ENCODE results near the gene MCRS1. TPM values are rescaled to one million over a fixed set of nuclear protein-coding genes. Genes with fewer than 3 reads are reported as not detected.
"Not testable (repeated sequence)": the region's sequence is repeated elsewhere in the genome, so short reads cannot be mapped to it uniquely, and the experiment has no call there.

The MCRS1 gene
- 10 to 100 TPM; 53.4 to 77.4 (median 63.1) TPM for polyA plus RNA-seq
- long read RNA-seq, donor 1, transcript MCRS1-201 (15 exons, 1,928 nt), result major isoform, 25 of 27 reads
- long read RNA-seq, donor 1, partial matches to known transcripts, result 0 of 27 reads
- long read RNA-seq, donor 1, other reads (novel, unspliced or antisense), result 0 of 27 reads
- long read RNA-seq, donor 2, partial matches to known transcripts, result 0 of 4 reads
- long read RNA-seq, donor 2, other reads (novel, unspliced or antisense), result 0 of 4 reads
- long read RNA-seq, donor 3, transcript MCRS1-201 (15 exons, 1,928 nt), result major isoform, 6 of 7 reads
- long read RNA-seq, donor 3, partial matches to known transcripts, result 0 of 7 reads
- long read RNA-seq, donor 3, other reads (novel, unspliced or antisense), result 0 of 7 reads
- long read RNA-seq, donor 4, result 0 reads
- long read RNA-seq, donor 5, partial matches to known transcripts, result 0 of 5 reads
- long read RNA-seq, donor 5, other reads (novel, unspliced or antisense), result 0 of 5 reads
- long read RNA-seq, donor 6, transcript MCRS1-201 (15 exons, 1,928 nt), result major isoform, 10 of 11 reads
- long read RNA-seq, donor 6, partial matches to known transcripts, result 0 of 11 reads
- long read RNA-seq, donor 6, other reads (novel, unspliced or antisense), result 0 of 11 reads
- long read RNA-seq, donor 7, result 0 reads
- long read RNA-seq, donor 8, result 0 reads
- long read RNA-seq, donor 9, partial matches to known transcripts, result 0 of 2 reads
- long read RNA-seq, donor 9, other reads (novel, unspliced or antisense), result 0 of 2 reads
- long read RNA-seq, donor 10, transcript MCRS1-201 (15 exons, 1,928 nt), result major isoform, 8 of 9 reads
- long read RNA-seq, donor 10, partial matches to known transcripts, result 0 of 9 reads
- long read RNA-seq, donor 10, other reads (novel, unspliced or antisense), result 0 of 9 reads

DNA sequence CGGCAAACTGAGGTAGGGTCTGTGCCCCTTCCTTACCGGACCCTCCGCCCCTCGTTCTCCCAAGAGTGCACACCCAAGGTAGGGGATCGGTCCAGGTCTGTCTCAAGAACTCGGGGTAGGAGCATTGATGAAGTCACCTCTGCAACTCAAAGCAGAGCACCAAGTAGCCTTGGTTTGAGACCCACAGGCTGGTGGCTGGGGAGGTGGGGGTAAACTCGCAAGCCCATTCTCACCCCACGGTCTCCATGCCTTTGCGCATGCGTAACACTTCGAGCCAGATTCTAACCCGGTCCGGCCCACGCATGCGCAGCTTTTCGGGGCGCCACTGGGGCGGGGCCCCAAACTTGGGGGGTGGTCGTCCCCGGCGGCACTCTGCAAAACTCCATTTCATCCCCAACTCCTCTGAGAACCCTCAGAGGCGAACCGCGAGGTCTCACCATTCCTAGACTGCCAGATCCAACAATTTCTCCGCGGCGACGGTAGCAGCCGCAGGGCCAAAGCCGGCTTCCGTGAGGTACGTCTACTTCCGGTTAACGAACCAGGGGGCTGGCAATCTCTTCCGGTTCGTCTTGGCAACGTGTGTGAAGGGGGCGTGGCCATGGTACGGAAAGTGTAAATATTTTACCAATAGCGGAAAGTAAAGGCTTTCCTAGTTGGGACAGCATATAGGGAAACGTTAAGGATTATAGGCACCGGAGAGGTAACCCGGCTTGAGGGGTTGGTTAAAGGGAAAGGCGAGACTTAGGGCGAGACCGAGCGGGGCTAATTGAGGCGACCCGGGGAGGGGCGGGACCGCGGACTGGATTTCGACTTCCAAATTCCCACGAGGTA, at the start of gene MCRS1:
Gene MCRS1 (minus strand): TSS at position 532 of the 831 bp plus-strand sequence. CDS start 1,411 bp downstream, outside the sequence.
- peak within 1 kb of the TSS; percentile 79 to 82 (median 80) for H3K4me3 ChIP-seq (ENCODE audit: low read depth in 1 of 3, low read length in 3 of 3)
- H3K27ac ChIP-seq (ENCODE audit: low read depth in 1 of 3, low read length in 2 of 3), result peak within 1 kb of the TSS; percentile 83 to 96 (median 83)
- peaks cover 0 to 9% (median 5%) of the 10 kb centered on the region in 3 donors for H3K4me1 ChIP-seq (ENCODE audit: control insufficient read depth in 3 of 3, insufficient read depth in 2 of 3, low read depth in 1 of 3, low read length in 2 of 3)
- H3K9me3 ChIP-seq (ENCODE audit: control insufficient read depth in 2 of 2, insufficient read depth in 1 of 2, low read depth in 1 of 2, low read length in 1 of 2), result no peaks in the 10 kb centered on the region
- no peaks in the 10 kb centered on the region for H3K27me3 ChIP-seq (ENCODE audit: control insufficient read depth in 3 of 3, insufficient read depth in 3 of 3, low read length in 3 of 3)
- FAIRE-seq (no peak), DNase-seq (peak; percentile 95 to 96)
- H3K36me3 ChIP-seq (ENCODE audit: control insufficient read depth in 3 of 3, insufficient read depth in 2 of 3, low read depth in 1 of 3, low read length in 3 of 3), result peaks cover 6 to 39% (median 11%) of the 10 kb centered on the region in 3 donors
- 0 to 1% (median 1%) methylated on average over 54 of the region's 54 CpGs for WGBS, 3 donors

GRCh38 chr12:49616533-49617219, 48.7 kb upstream of the MCRS1 start:
- FAIRE-seq, result no peak
- no peak for DNase-seq
- no peak overlapping the region for H3K4me3 ChIP-seq (ENCODE audit: low read depth in 1 of 3, low read length in 3 of 3)
- H3K27ac ChIP-seq (ENCODE audit: low read depth in 1 of 3, low read length in 2 of 3), result no peak overlapping the region
- H3K4me1 ChIP-seq (ENCODE audit: control insufficient read depth in 3 of 3, insufficient read depth in 2 of 3, low read depth in 1 of 3, low read length in 2 of 3), result peaks cover 2% of the 10 kb centered on the region in 3 donors
- H3K36me3 ChIP-seq (ENCODE audit: control insufficient read depth in 3 of 3, insufficient read depth in 2 of 3, low read depth in 1 of 3, low read length in 3 of 3), result no peaks in the 10 kb centered on the region
- peaks cover 0 to 12% (median 0%) of the 10 kb centered on the region in 3 donors for H3K27me3 ChIP-seq (ENCODE audit: control insufficient read depth in 3 of 3, insufficient read depth in 3 of 3, low read length in 3 of 3)
- WGBS, 3 donors, result 23 to 43% (median 32%) methylated on average over 5 of the region's 5 CpGs
- peaks cover 0 to 10% of the 10 kb centered on the region in 2 donors for H3K9me3 ChIP-seq (ENCODE audit: control insufficient read depth in 2 of 2, insufficient read depth in 1 of 2, low read depth in 1 of 2, low read length in 1 of 2)

DNA sequence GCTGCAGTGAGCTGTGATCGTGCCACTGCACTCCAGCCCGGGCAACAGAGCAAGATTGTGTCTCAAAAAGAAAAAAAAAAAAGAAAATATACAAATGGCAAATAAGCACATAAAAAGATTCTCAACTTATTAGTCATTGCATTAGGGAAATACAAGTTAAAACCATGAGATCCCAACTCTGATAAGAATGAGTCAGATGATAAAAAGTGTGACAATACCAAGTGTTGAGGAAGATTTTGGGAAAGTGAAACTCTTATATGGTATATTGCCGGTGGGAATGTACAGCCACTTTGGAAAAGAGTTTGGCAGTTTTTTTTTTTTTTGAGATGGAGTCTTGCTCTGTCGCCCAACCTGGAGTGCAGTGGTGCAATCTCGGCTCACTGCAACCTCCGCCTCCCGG, 47.8 kb upstream of the MCRS1 start:
- peaks cover 0 to 17% of the 10 kb centered on the region in 2 donors for H3K9me3 ChIP-seq (ENCODE audit: control insufficient read depth in 2 of 2, insufficient read depth in 1 of 2, low read depth in 1 of 2, low read length in 1 of 2)
- FAIRE-seq (no peak), DNase-seq (no peak)
- no peak overlapping the region for H3K4me3 ChIP-seq (ENCODE audit: low read depth in 1 of 3, low read length in 3 of 3)
- WGBS, 3 donors, result 90 to 97% (median 92%) methylated on average over 5 to 7 of the region's 7 CpGs
- H3K27me3 ChIP-seq (ENCODE audit: control insufficient read depth in 3 of 3, insufficient read depth in 3 of 3, low read length in 3 of 3), result peaks cover 0 to 12% (median 0%) of the 10 kb centered on the region in 3 donors
- H3K36me3 ChIP-seq (ENCODE audit: control insufficient read depth in 3 of 3, insufficient read depth in 2 of 3, low read depth in 1 of 3, low read length in 3 of 3), result no peaks in the 10 kb centered on the region
- H3K4me1 ChIP-seq (ENCODE audit: control insufficient read depth in 3 of 3, insufficient read depth in 2 of 3, low read depth in 1 of 3, low read length in 2 of 3), result no peaks in the 10 kb centered on the region
- no peak overlapping the region for H3K27ac ChIP-seq (ENCODE audit: low read depth in 1 of 3, low read length in 2 of 3)

DNA sequence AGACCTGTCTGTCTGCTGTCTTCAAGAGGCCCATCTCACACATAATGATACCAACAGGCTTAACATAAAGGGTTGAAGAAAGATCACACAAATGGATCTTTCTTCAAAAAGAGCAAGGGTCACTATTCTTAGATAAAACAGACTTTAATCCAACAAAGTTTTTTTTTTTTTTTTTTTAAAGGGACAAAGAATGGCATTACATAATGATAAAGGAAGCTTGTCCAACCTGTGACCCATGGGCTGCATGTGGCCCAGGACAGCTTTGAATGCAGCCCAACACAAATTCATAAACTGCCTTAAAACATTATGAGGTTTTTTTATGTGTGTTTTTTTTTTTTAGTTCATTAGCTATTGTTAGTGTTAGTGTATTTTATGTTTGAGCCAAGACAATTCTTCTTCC, 44.3 kb upstream of the MCRS1 start:
- Histone ChIP-seq H3K4me1 (ENCODE audit: control insufficient read depth in 3 of 3, insufficient read depth in 2 of 3, low read depth in 1 of 3, low read length in 2 of 3) (no peaks in the 10 kb centered on the region), H3K36me3 (ENCODE audit: control insufficient read depth in 3 of 3, insufficient read depth in 2 of 3, low read depth in 1 of 3, low read length in 3 of 3) (no peaks in the 10 kb centered on the region), H3K27ac (ENCODE audit: low read depth in 1 of 3, low read length in 2 of 3) (no peak overlapping the region), H3K4me3 (ENCODE audit: low read depth in 1 of 3, low read length in 3 of 3) (no peak overlapping the region), H3K9me3 (ENCODE audit: control insufficient read depth in 2 of 2, insufficient read depth in 1 of 2, low read depth in 1 of 2, low read length in 1 of 2) (peaks cover 0 to 34% of the 10 kb centered on the region in 2 donors), H3K27me3 (ENCODE audit: control insufficient read depth in 3 of 3, insufficient read depth in 3 of 3, low read length in 3 of 3) (peaks cover 0 to 2% (median 0%) of the 10 kb centered on the region in 3 donors)
- DNase-seq, result no peak
- FAIRE-seq, result no peak

DNA sequence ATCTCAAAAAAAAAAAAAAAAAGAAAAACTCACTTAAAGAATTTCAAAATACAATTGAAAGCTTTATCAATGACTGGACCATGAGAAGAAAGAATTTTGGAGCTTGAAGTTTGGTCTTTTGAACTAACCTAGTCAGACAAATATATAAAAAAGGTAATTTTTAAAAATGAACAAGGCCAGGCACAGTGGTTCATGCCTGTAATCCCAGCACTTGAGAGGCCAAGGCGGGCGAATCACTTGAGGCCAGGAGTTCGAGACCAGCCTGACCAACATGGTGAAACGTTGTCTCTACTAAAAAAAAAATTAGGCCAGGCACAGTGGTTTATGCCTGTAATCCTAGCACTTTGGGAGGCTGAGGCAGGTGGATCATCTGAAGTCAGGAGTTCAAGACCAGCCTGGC, 42.8 kb upstream of the MCRS1 start:
- H3K27me3 ChIP-seq (ENCODE audit: control insufficient read depth in 3 of 3, insufficient read depth in 3 of 3, low read length in 3 of 3); DNase-seq; FAIRE-seq; H3K27ac ChIP-seq (ENCODE audit: low read depth in 1 of 3, low read length in 2 of 3); H3K4me1 ChIP-seq (ENCODE audit: control insufficient read depth in 3 of 3, insufficient read depth in 2 of 3, low read depth in 1 of 3, low read length in 2 of 3); H3K4me3 ChIP-seq (ENCODE audit: low read depth in 1 of 3, low read length in 3 of 3); H3K36me3 ChIP-seq (ENCODE audit: control insufficient read depth in 3 of 3, insufficient read depth in 2 of 3, low read depth in 1 of 3, low read length in 3 of 3): not testable (repeated sequence)
- 93 to 97% (median 94%) methylated on average over 4 of the region's 4 CpGs for WGBS, 3 donors
- peaks cover 0 to 34% of the 10 kb centered on the region in 2 donors for H3K9me3 ChIP-seq (ENCODE audit: control insufficient read depth in 2 of 2, insufficient read depth in 1 of 2, low read depth in 1 of 2, low read length in 1 of 2)

- Histone ChIP-seq H3K27ac (ENCODE audit: low read depth in 1 of 3, low read length in 2 of 3) (no peak overlapping the region), H3K27me3 (ENCODE audit: control insufficient read depth in 3 of 3, insufficient read depth in 3 of 3, low read length in 3 of 3) (no peaks in the 10 kb centered on the region), H3K4me1 (ENCODE audit: control insufficient read depth in 3 of 3, insufficient read depth in 2 of 3, low read depth in 1 of 3, low read length in 2 of 3) (no peaks in the 10 kb centered on the region), H3K4me3 (ENCODE audit: low read depth in 1 of 3, low read length in 3 of 3) (no peak overlapping the region), H3K36me3 (ENCODE audit: control insufficient read depth in 3 of 3, insufficient read depth in 2 of 3, low read depth in 1 of 3, low read length in 3 of 3) (no peaks in the 10 kb centered on the region), H3K9me3 (ENCODE audit: control insufficient read depth in 2 of 2, insufficient read depth in 1 of 2, low read depth in 1 of 2, low read length in 1 of 2) (peaks cover 0 to 29% of the 10 kb centered on the region in 2 donors)
- WGBS, 3 donors, result 63 to 81% (median 73%) methylated on average over 1 of the region's 1 CpG
- FAIRE-seq (no peak), DNase-seq (no peak)
These were observed 41.9 kb upstream of the MCRS1 start for GRCh38 chr12:49609875-49610154.

DNA sequence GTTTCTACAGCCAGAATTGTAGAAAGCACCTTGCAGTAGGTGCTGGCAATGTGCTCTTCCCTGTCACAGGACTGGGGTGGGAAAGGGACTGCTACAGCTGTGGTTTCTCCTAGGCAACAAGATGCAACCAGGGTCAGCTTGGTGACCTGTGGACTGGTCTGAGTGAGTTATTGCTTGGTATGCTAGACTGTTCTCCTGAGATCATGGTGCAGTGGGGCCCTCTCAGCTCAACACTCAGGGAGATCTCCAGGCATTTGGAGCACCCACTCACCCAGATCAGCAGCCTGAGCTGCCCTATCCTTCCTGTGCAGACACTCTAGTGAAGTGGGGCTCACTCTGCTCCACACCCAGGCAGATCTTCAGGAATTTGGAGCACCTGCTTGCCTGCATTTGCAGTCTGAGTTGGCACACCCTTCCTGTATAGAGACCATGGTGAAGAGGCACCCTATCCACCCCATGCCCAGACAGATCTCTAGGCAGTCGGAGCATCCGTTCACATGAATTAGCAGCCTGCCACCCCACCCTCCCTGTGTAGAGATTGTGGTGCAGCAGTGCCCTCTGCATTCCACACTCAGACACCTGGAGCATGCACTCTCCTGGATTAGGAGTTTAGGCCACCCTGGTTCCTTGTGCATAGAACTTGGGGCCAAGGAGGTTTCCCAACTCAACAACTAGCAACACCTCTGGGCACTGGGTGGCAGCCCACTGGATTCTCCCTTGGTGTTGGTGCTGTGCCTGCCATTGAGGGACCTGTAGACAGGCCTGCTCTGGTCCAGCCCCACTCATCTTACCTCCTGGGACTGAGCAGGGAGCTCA, 41.3 kb upstream of the MCRS1 start:
- Histone ChIP-seq H3K27ac (ENCODE audit: low read depth in 1 of 3, low read length in 2 of 3) (no peak overlapping the region), H3K4me1 (ENCODE audit: control insufficient read depth in 3 of 3, insufficient read depth in 2 of 3, low read depth in 1 of 3, low read length in 2 of 3) (no peaks in the 10 kb centered on the region), H3K27me3 (ENCODE audit: control insufficient read depth in 3 of 3, insufficient read depth in 3 of 3, low read length in 3 of 3) (no peaks in the 10 kb centered on the region), H3K36me3 (ENCODE audit: control insufficient read depth in 3 of 3, insufficient read depth in 2 of 3, low read depth in 1 of 3, low read length in 3 of 3) (no peaks in the 10 kb centered on the region), H3K9me3 (ENCODE audit: control insufficient read depth in 2 of 2, insufficient read depth in 1 of 2, low read depth in 1 of 2, low read length in 1 of 2) (peaks cover 0 to 28% of the 10 kb centered on the region in 2 donors), H3K4me3 (ENCODE audit: low read depth in 1 of 3, low read length in 3 of 3) (no peak overlapping the region)
- peak in 1 of 2 donors; percentile 24 for DNase-seq
- no peak for FAIRE-seq
- 96% methylated on average over 2 of the region's 2 CpGs for WGBS, 3 donors

Measured in small intestine (tissue), 16 donors.